Activated CD4-positive, alpha-beta T cell treated with anti-CD3 and anti-CD28 coated beads for 1 hour (primary cell): ENCODE results near the gene PPCDC.

ENCODE experiments used
- DNase-seq: peaks from one replicate; pipeline ENCODE4 v3.0.0-alpha.2; 2020

PPCDC gene

GRCh38 chr15:75019916-75020315, 3.5 kb upstream of the PPCDC start:
- DNase-seq, result no peak

GRCh38 chr15:75021341-75021740, 2.0 kb upstream of the PPCDC start:
- no peak for DNase-seq

GRCh38 chr15:75022783-75023180, 608 bp upstream of the PPCDC start:
- DNase-seq, result no peak

- DNase-seq, result no peak
Measured at GRCh38 chr15:75023872-75024636, 664 bp downstream of the PPCDC start.

- DNase-seq, result no peak
Measured at GRCh38 chr15:75025107-75025506, 1.7 kb downstream of the PPCDC start.

GRCh38 chr15:75025548-75026260, 2.3 kb downstream of the PPCDC start:
- DNase-seq, result no peak

- no peak for DNase-seq
Measured at GRCh38 chr15:75027551-75027950, 4.2 kb downstream of the PPCDC start.

GRCh38 chr15:75028991-75029377, 5.6 kb downstream of the PPCDC start:
- no peak for DNase-seq

- peak; percentile 80 for DNase-seq
Measured at GRCh38 chr15:75029378-75030022, 6.1 kb downstream of the PPCDC start.

GRCh38 chr15:75030023-75030413, 6.6 kb downstream of the PPCDC start:
- DNase-seq, result no peak

- DNase-seq, result no peak
Measured at GRCh38 chr15:75030424-75030823, 7.0 kb downstream of the PPCDC start.

- DNase-seq, result no peak
Measured at GRCh38 chr15:75031848-75032247, 8.5 kb downstream of the PPCDC start.

GRCh38 chr15:75032395-75032794, 9.0 kb downstream of the PPCDC start:
- DNase-seq, result no peak

- no peak for DNase-seq
Measured at GRCh38 chr15:75033809-75034208, 10.4 kb downstream of the PPCDC start.

- no peak for DNase-seq
Measured at GRCh38 chr15:75034615-75035014, 11.2 kb downstream of the PPCDC start.

- no peak for DNase-seq
Measured at GRCh38 chr15:75036212-75036616, 12.8 kb downstream of the PPCDC start.

- no peak for DNase-seq
Measured at GRCh38 chr15:75037685-75038084, 14.3 kb downstream of the PPCDC start.

- no peak for DNase-seq
Measured at GRCh38 chr15:75038231-75038630, 14.8 kb downstream of the PPCDC start.

- peak; percentile 24 for DNase-seq
Measured at GRCh38 chr15:75042730-75043508, 19.5 kb downstream of the PPCDC start.

- no peak for DNase-seq
Measured at GRCh38 chr15:75043509-75044257, 20.3 kb downstream of the PPCDC start.

- no peak for DNase-seq
Measured at GRCh38 chr15:75044258-75044878, 21.0 kb downstream of the PPCDC start.
